Psoas muscle (tissue), 8 donors: ENCODE results near the gene EPC2. TPM values are rescaled to one million over a fixed set of nuclear protein-coding genes. Genes with fewer than 3 reads are reported as not detected.

Experiments used
- ATAC-seq, 4 donors: fragments of 200-7000 bp; cut with Tn5 transposase; one replicate each; pipeline ENCODE4 v1.9.1; 2020; ENCODE audit warnings: moderate library complexity in 3 of 4, mild to moderate bottlenecking in 2 of 4
- DNase-seq, 2 donors: peaks; one replicate each; pipeline ENCODE4 v3.0.0-alpha.2; 2020
- H3K27ac ChIP-seq: fragments of 200-600 bp; one replicate; pipeline ENCODE4 v1.8.0; 2022
- H3K27me3 ChIP-seq, 3 donors: fragments of 200-600 bp in 1 of 3; one replicate each; pipeline versions ENCODE4 v1.6.1 to v1.8.0; 2013 to 2022; ENCODE audit warnings: low read length in 2 of 3, mild to moderate bottlenecking in 2 of 3, moderate library complexity in 1 of 3; ENCODE audit not compliant: insufficient read depth in 3 of 3
- H3K36me3 ChIP-seq, 2 donors: fragments of 200-600 bp in 1 of 2; one replicate each; pipeline versions ENCODE4 v1.6.1 to v1.8.0; 2013 to 2022; ENCODE audit warnings: low read depth in 1 of 2, mild to moderate bottlenecking in 1 of 2, moderate library complexity in 1 of 2; ENCODE audit not compliant: insufficient read depth in 1 of 2
- H3K4me1 ChIP-seq: fragments of 200-600 bp; one replicate; pipeline ENCODE4 v1.8.0; 2022
- H3K4me3 ChIP-seq: fragments of 200-600 bp; one replicate; pipeline ENCODE4 v1.8.0; 2022; ENCODE audit warnings: mild to moderate bottlenecking
- H3K9me3 ChIP-seq: fragments of 200-600 bp; one replicate; pipeline ENCODE4 v1.8.0; 2022
- WGBS, 3 donors: extraction: QIAGEN DNeasy Blood & Tissue Kit; methylation state at CpG; one replicate each; pipeline versions ENCODE4 v1.1.6 to v1.1.7; 2013; 5-methylcytosine and 5-hydroxymethylcytosine counted together
- intact Hi-C, 2 donors: fragments of 100-400 bp; cut with DNase I; formaldehyde crosslinking; loops; one replicate each; pipeline versions ENCODE4 v1.11.0 to v1.14.2; 2022
- polyA plus RNA-seq, 3 donors: library from polyadenylated mRNA; stranded (reverse); fragments of 200-250 nt; gene quantifications; one replicate each; pipeline ENCODE4 v1.2.3, GENCODE V29; 2013
- total RNA-seq, 4 donors: library from RNA; stranded (reverse); fragmentation: NEBNext Ultra II Directional in 2 of 4; extraction: Animal tissue kit (Norgen Biotek cat#: 25700) in 2 of 4; gene quantifications; one replicate each; pipeline versions ENCODE4 v1.2.1 to v1.2.4, GENCODE V29; 2021 to 2023
- TF ChIP-seq, protein P1 (sequence below): fragments of 200-600 bp; IDR thresholded peaks from one replicate; pipeline ENCODE4 v1.8.0; 2022; ENCODE audit warnings: antibody characterized with exemption
- donor health status: healthy with polysubstance abuse.
- donor health status: DM: no; HTN: no; CAD: no; lungs with moderate emphysema.
- donor health status: Bipolar disorder and iron deficiency.
- donor health status: healthy.
- donor health status: DM: yes; HTN: yes; CAD: no.
- donor health status: DM: no; HTN: no; CAD: no.
- donor health status: DM: no; HTN: no; CAD: no.
- donor health status: DM: yes; HTN: yes; CAD: no.

Gene EPC2
- total and polyA plus RNA-seq, 7 donors: 6.3 to 21.4 (median 15.7) TPM

DNA sequence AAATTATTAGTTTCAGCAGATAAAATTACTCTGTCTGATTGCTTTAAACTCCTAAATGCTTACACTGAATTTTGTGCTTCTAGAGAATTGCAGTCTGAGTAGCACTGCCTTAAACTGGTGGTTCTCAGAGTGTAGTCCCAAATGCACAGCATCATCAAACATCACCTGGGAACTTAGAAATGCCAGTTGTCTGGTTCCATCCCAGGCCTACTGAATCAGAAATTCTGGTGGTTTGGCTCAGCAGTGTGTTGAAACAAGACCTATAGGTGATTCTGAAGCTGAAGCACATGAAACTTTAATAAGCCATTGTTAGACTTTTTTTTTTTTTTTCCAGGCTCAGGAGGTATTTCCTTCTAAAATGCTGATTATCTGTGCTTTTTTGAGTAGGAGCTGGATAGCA is 22.0 kb downstream of the EPC2 start:
- H3K36me3 ChIP-seq: no peaks in the 10 kb centered on the region
- DNase-seq (no peak), ATAC-seq (no peak)
- no peak overlapping the region for H3K27ac ChIP-seq
- no peak overlapping the region for H3K4me3 ChIP-seq
- TF ChIP-seq, protein P1, sequence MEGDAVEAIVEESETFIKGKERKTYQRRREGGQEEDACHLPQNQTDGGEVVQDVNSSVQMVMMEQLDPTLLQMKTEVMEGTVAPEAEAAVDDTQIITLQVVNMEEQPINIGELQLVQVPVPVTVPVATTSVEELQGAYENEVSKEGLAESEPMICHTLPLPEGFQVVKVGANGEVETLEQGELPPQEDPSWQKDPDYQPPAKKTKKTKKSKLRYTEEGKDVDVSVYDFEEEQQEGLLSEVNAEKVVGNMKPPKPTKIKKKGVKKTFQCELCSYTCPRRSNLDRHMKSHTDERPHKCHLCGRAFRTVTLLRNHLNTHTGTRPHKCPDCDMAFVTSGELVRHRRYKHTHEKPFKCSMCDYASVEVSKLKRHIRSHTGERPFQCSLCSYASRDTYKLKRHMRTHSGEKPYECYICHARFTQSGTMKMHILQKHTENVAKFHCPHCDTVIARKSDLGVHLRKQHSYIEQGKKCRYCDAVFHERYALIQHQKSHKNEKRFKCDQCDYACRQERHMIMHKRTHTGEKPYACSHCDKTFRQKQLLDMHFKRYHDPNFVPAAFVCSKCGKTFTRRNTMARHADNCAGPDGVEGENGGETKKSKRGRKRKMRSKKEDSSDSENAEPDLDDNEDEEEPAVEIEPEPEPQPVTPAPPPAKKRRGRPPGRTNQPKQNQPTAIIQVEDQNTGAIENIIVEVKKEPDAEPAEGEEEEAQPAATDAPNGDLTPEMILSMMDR: no peak
- no peaks in the 10 kb centered on the region for H3K27me3 ChIP-seq
- intact Hi-C loops: no loop called here
- no peaks in the 10 kb centered on the region for H3K9me3 ChIP-seq
- peaks cover 15% of the 10 kb centered on the region for H3K4me1 ChIP-seq

DNA sequence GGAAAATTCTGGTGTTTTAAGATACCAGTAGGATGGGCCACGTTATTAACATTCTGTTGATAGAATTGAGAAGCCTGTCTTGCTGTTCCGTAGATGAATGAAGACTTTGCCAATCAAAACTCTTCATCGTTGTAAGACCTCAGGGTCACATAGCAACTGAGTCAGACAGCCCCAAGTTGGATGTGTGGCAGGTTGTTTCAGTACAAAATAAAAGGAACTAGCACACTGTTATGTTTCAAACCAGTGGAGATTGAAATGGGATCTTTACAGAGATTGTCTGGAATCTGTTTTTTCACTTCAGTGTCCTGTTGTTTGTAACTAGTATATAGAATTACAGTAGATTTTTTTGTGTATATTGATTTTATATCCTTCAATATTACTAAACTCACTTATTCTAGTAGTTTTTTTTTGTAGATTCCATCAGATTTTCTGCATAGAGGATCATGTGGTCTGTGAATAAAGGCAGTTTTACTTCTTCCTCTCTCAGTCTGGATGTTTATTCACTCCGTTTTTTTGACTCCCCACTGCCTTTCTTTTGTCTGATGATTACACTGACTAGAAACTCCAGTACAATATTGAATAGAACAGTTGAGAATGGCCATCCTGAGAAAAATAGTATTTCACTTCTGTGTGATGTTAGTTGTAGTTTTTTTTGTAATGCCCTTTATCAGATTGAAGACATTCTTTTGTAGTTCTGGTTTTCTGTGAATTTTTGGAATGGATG is 22.7 kb downstream of the EPC2 start:
- 32 to 51% (median 41%) methylated on average over 4 of the region's 4 CpGs for WGBS, 3 donors
- Histone ChIP-seq H3K36me3 (no peaks in the 10 kb centered on the region), H3K27ac (no peak overlapping the region), H3K27me3 (no peaks in the 10 kb centered on the region), H3K9me3 (no peaks in the 10 kb centered on the region), H3K4me3 (no peak overlapping the region), H3K4me1 (peaks cover 15% of the 10 kb centered on the region)
- TF ChIP-seq, protein P1: no peak
- ATAC-seq (no peak), DNase-seq (no peak)
- intact Hi-C loops: no loop called here

DNA sequence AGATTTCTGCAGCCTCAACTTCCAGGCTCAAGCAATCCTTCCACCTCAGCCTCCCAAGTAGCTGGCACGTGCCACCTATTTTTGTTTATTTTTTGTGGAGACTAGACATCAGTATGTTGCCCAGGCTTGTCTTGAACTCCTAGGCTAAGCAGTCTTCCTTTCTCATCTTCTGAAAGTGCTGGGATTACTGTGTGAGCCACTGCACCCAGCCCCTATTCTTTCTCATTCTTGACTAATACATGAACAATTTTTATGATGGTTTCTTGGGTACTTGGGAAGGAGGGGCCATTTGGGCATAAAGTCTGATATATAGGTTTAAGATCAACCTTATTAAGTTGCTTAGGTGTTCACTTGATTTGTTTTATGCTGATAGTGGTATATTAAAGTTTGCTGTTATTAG is 26.2 kb downstream of the EPC2 start:
- Histone ChIP-seq H3K36me3 (no peaks in the 10 kb centered on the region), H3K27me3 (no peaks in the 10 kb centered on the region), H3K4me3 (no peak overlapping the region), H3K9me3 (peaks cover 5% of the 10 kb centered on the region), H3K27ac (no peak overlapping the region), H3K4me1 (peaks cover 36% of the 10 kb centered on the region)
- DNase-seq: no peak
- 88 to 96% (median 91%) methylated on average over 1 of the region's 1 CpG for WGBS, 3 donors
- intact Hi-C loops: no loop called here
- TF ChIP-seq, protein P1: no peak
- no peak for ATAC-seq

DNA sequence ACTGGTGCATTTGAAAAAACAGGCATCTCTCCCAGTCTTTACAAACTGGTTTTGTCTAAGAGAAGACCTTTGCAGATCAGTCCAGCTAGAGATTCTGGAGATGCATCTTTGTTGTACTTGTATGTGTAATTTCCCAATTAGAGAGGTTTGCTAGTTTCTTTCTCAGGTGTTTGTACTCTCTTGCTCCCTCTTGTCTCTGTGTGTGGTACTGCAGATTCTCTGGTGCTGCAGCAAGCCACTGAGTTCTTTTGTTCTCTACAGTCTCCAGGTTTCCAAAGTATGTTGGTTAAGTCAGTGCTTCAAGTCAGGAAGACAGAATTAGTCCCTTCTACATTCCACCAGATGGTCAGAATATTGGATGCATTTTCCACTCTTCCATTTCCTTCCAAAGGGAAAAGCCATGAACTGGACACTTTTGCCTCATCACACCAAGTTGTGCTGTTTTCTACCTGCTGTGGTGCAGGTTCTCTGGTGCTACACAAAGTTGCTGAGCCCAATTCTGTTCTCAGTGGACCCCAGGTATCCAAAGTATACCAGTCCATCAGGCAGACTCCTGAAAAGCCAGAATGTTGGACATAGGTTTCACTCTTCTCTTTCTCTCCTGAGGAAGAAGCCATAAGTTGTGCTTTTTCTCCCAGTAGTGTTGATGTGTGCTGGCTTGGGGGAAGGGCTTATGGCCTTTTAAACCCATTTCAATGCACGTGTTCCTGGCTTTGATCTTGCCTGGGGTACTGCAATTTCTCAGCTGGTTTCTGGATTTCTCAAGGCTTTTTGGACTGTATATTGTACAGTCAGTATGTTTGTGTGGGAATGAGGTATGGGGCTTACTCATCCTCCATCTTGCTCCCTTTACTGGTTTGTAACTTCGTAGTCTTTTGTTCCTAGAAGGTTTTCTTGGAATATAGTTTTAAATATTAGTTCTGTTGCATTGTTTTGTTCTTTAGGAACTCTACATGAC is 29.8 kb downstream of the EPC2 start:
- Histone ChIP-seq H3K9me3 (peaks cover 5% of the 10 kb centered on the region), H3K4me3 (no peak overlapping the region), H3K36me3 (no peaks in the 10 kb centered on the region), H3K27ac (no peak overlapping the region), H3K4me1 (peaks cover 28% of the 10 kb centered on the region), H3K27me3 (no peaks in the 10 kb centered on the region)
- peak in 2 of 4 donors; percentile 13 to 27 for ATAC-seq
- TF ChIP-seq, protein P1: peak; percentile 33
- 52 to 74% (median 58%) methylated on average over 2 of the region's 2 CpGs for WGBS, 3 donors
- intact Hi-C loops: no loop called here
- no peak for DNase-seq
